Measurements from ENCODE around the gene PTPRD. TPM values are rescaled to one million over a fixed set of nuclear protein-coding genes. Genes with fewer than 3 reads are reported as not detected.

The PTPRD gene
- total and polyA plus RNA-seq, 9 of the 15 experiments (the other 6 are each of a cell fraction or from before 2014, with no cell fraction given) = 0.11 TPM; not detected in 8

DNA sequence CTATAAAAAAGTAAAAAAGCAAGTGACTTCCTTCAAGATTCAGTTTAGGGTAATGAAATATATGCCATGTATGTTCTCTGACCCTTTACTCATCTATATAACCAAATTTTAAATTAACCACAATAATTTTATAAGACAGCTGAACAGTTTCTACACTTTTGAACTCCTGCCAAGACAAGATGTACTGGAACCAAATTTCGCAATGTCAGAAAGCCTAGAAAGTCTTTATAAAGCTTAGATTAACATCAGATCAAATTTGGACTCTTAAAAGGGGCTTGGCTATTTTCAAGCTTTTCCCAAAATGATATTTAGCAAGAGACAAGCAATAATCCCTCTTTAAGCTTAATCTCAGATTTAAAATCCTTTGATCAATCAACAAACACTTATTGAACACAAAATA, 362.6 kb downstream of the PTPRD start (continued):
- TF ChIP-seq, protein P1, sequence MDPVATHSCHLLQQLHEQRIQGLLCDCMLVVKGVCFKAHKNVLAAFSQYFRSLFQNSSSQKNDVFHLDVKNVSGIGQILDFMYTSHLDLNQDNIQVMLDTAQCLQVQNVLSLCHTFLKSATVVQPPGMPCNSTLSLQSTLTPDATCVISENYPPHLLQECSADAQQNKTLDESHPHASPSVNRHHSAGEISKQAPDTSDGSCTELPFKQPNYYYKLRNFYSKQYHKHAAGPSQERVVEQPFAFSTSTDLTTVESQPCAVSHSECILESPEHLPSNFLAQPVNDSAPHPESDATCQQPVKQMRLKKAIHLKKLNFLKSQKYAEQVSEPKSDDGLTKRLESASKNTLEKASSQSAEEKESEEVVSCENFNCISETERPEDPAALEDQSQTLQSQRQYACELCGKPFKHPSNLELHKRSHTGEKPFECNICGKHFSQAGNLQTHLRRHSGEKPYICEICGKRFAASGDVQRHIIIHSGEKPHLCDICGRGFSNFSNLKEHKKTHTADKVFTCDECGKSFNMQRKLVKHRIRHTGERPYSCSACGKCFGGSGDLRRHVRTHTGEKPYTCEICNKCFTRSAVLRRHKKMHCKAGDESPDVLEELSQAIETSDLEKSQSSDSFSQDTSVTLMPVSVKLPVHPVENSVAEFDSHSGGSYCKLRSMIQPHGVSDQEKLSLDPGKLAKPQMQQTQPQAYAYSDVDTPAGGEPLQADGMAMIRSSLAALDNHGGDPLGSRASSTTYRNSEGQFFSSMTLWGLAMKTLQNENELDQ (CRISPR knock-in tag; IDR thresholded peaks at IDR 0.05; ENCODE audit: borderline replicate concordance) = no peak
- TF ChIP-seq, protein P2, sequence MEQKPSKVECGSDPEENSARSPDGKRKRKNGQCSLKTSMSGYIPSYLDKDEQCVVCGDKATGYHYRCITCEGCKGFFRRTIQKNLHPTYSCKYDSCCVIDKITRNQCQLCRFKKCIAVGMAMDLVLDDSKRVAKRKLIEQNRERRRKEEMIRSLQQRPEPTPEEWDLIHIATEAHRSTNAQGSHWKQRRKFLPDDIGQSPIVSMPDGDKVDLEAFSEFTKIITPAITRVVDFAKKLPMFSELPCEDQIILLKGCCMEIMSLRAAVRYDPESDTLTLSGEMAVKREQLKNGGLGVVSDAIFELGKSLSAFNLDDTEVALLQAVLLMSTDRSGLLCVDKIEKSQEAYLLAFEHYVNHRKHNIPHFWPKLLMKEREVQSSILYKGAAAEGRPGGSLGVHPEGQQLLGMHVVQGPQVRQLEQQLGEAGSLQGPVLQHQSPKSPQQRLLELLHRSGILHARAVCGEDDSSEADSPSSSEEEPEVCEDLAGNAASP (IDR thresholded peaks at IDR 0.05) = no peak
- TF ChIP-seq ARID2 (IDR thresholded peaks at IDR 0.05) (no peak), PRMT5 (CRISPR knock-in tag; IDR thresholded peaks at IDR 0.05) (no peak), ZNF3 (CRISPR knock-in tag; IDR thresholded peaks at IDR 0.05) (no peak), PML (IDR thresholded peaks at IDR 0.05; ENCODE audit: low read length) (no peak), SRSF3 (IDR thresholded peaks at IDR 0.05; ENCODE audit: insufficient read depth, low read length) (no peak), CHD2 (IDR thresholded peaks at IDR 0.05; ENCODE audit: low read depth, low read length) (no peak)
- TF ChIP-seq, protein P3, sequence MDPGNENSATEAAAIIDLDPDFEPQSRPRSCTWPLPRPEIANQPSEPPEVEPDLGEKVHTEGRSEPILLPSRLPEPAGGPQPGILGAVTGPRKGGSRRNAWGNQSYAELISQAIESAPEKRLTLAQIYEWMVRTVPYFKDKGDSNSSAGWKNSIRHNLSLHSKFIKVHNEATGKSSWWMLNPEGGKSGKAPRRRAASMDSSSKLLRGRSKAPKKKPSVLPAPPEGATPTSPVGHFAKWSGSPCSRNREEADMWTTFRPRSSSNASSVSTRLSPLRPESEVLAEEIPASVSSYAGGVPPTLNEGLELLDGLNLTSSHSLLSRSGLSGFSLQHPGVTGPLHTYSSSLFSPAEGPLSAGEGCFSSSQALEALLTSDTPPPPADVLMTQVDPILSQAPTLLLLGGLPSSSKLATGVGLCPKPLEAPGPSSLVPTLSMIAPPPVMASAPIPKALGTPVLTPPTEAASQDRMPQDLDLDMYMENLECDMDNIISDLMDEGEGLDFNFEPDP (CRISPR knock-in tag; IDR thresholded peaks at IDR 0.05) = no peak
- TF ChIP-seq, protein P4, sequence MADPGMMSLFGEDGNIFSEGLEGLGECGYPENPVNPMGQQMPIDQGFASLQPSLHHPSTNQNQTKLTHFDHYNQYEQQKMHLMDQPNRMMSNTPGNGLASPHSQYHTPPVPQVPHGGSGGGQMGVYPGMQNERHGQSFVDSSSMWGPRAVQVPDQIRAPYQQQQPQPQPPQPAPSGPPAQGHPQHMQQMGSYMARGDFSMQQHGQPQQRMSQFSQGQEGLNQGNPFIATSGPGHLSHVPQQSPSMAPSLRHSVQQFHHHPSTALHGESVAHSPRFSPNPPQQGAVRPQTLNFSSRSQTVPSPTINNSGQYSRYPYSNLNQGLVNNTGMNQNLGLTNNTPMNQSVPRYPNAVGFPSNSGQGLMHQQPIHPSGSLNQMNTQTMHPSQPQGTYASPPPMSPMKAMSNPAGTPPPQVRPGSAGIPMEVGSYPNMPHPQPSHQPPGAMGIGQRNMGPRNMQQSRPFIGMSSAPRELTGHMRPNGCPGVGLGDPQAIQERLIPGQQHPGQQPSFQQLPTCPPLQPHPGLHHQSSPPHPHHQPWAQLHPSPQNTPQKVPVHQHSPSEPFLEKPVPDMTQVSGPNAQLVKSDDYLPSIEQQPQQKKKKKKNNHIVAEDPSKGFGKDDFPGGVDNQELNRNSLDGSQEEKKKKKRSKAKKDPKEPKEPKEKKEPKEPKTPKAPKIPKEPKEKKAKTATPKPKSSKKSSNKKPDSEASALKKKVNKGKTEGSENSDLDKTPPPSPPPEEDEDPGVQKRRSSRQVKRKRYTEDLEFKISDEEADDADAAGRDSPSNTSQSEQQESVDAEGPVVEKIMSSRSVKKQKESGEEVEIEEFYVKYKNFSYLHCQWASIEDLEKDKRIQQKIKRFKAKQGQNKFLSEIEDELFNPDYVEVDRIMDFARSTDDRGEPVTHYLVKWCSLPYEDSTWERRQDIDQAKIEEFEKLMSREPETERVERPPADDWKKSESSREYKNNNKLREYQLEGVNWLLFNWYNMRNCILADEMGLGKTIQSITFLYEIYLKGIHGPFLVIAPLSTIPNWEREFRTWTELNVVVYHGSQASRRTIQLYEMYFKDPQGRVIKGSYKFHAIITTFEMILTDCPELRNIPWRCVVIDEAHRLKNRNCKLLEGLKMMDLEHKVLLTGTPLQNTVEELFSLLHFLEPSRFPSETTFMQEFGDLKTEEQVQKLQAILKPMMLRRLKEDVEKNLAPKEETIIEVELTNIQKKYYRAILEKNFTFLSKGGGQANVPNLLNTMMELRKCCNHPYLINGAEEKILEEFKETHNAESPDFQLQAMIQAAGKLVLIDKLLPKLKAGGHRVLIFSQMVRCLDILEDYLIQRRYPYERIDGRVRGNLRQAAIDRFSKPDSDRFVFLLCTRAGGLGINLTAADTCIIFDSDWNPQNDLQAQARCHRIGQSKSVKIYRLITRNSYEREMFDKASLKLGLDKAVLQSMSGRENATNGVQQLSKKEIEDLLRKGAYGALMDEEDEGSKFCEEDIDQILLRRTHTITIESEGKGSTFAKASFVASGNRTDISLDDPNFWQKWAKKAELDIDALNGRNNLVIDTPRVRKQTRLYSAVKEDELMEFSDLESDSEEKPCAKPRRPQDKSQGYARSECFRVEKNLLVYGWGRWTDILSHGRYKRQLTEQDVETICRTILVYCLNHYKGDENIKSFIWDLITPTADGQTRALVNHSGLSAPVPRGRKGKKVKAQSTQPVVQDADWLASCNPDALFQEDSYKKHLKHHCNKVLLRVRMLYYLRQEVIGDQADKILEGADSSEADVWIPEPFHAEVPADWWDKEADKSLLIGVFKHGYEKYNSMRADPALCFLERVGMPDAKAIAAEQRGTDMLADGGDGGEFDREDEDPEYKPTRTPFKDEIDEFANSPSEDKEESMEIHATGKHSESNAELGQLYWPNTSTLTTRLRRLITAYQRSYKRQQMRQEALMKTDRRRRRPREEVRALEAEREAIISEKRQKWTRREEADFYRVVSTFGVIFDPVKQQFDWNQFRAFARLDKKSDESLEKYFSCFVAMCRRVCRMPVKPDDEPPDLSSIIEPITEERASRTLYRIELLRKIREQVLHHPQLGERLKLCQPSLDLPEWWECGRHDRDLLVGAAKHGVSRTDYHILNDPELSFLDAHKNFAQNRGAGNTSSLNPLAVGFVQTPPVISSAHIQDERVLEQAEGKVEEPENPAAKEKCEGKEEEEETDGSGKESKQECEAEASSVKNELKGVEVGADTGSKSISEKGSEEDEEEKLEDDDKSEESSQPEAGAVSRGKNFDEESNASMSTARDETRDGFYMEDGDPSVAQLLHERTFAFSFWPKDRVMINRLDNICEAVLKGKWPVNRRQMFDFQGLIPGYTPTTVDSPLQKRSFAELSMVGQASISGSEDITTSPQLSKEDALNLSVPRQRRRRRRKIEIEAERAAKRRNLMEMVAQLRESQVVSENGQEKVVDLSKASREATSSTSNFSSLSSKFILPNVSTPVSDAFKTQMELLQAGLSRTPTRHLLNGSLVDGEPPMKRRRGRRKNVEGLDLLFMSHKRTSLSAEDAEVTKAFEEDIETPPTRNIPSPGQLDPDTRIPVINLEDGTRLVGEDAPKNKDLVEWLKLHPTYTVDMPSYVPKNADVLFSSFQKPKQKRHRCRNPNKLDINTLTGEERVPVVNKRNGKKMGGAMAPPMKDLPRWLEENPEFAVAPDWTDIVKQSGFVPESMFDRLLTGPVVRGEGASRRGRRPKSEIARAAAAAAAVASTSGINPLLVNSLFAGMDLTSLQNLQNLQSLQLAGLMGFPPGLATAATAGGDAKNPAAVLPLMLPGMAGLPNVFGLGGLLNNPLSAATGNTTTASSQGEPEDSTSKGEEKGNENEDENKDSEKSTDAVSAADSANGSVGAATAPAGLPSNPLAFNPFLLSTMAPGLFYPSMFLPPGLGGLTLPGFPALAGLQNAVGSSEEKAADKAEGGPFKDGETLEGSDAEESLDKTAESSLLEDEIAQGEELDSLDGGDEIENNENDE (IDR thresholded peaks at IDR 0.05; ENCODE audit: low read depth, low read length) = no peak
